HS-5 (cell line): ENCODE data around the gene CXorf58.

Source experiments
- DNase-seq: peaks from one replicate; pipeline ENCODE4 v3.0.0-alpha.2; 2012; ENCODE audit warnings: low read depth

The CXorf58 gene

DNA sequence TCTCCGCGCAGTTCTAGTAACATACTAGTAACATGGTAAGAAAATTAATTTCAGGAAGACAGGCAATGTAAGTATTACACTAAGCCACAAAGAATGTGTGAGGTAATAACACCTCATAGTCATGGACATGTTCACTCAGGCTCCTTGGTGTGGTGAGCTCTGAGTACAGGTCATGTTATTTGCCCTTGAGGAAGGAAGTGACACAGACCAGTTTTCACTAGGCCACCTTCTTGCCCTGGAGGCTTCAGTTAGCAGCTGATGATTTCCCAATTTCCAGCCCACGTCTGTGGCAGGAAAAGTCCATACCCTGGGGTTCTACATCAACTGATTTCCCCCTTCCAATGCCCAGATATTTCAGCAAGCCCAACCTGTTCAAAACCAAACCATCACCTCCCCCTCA is 6.7 kb upstream of the CXorf58 start:
- peak; percentile 63 for DNase-seq

DNA sequence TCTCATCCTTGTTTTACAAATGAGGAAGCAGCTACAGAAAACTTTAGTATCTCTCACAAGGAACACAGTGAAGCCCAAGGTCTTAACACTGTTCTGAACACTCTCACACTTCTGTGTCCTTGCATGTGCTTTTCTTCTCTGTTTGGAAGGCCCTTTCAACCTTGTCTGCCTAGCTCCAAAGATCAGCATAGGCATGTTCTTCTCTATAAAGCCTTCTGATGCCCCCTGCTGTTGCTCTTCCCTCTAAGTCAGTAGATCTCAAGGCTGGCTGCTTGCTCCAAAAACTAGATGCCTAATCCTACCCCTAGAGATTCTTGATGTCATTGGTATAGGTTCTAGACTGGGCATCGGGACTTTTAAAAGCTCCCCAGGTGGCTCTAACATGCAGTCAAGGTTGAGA is 6.0 kb upstream of the CXorf58 start:
- DNase-seq = no peak

DNA sequence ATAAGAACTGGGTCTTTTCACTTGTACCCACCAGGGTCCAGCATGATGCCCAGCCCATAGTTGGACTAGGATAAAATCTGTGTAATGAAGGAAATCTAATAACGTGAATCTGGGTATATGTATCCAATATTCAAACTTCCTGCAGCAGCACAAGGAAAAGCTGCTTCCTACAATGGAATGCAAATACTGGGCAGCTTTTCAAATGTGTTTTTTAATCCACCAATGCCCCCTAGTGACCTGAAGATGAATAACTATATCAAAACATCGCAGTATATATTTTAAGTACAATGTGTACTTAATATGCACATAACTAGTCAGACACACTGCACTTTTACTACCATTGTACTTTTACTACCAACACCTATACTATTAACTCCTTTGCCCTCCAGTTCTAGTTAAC is 5.4 kb upstream of the CXorf58 start:
- DNase-seq = no peak

DNA sequence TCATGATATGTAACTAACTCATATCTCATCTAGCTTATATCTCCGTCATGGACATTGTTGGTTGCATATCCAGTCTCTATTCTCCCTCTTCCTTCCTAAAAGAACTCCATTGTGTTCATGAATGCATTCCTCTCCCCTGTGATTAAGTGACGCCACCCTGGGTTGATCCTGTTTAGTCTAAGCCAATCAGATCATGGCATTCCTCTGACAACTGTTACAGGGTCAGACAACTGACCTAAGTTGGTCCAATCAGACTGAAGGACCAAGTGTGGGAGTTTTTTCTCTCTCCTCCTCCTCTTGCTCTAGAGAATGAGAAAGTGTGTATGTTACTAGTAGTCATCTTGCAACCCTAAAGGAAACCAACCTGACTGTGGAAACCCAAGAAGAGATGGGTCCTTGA is 3.7 kb upstream of the CXorf58 start:
- DNase-seq = no peak

DNA sequence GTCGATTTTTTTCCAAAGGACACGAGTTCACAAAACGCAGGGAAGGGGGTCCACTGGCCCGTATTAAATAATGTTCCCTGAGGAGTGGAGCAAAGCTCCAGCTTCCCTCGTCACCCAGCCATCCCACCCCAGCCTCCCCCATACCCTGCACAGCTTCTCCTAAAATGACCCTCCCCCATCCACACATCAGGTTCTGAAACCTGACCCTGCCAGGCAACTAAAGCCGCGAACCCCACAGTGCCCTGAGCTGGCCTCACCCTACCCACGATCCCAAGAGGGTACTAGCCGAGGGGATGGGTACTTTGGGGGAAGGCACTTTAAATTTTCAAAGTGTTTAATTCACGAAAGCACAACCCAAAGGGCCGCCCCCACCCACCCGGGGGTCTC is 702 bp upstream of the CXorf58 start:
- DNase-seq = no peak

- no peak for DNase-seq
Measured at GRCh38 chrX:23908219-23909004, 606 bp downstream of the CXorf58 start.

DNA sequence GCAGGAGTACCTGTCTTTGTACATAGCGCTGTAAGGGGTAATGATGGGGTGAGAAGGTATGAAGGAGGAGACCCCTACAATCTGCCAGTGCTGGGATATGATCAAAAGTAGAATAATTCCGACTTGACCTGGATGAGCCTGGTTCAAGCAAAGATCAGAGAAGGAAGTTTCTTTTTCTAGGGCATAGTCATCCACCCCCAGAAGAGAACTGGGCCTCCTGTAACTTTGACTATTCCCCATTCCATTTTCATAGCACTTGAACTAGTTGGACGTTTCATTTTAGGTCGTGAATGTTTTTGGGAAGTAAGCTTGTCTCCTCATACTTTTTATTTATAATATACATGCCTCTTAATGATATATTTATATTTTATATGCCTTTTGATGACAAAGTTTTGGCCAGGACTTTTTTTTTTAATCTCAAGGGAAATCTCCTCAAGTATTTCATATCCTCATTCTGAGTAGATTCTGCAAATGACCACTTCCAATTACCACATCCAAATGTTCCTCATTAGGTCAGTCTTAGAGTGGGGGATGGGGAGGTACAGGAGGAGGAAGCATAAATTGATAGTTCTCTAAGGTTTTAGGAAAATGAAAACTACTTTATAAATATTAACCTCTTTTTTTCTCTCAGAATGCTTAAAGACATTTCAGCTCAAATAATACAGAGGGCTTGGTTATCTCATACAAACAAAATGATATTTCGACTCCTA is 3.5 kb downstream of the CXorf58 start:
- DNase-seq = no peak

DNA sequence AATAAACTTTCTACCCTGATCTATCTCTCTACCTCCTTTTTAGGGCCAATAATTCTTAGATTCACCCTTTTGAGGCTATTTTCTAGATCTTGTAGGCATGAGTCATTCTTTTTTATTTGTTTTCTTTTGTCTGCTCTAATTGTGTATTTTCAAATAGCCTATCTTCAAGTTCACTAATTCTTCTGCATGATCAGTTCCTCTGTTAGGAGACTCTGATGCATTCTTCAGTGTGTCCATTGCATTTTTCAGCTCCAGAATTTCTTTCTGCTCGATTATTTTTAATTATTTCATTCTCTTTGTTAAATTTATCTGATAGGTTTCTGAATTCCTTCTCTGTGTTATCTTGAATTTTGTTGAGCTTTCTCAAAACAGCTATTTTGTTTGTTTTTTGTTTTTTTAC is 11.3 kb downstream of the CXorf58 start:
- DNase-seq = no peak

DNA sequence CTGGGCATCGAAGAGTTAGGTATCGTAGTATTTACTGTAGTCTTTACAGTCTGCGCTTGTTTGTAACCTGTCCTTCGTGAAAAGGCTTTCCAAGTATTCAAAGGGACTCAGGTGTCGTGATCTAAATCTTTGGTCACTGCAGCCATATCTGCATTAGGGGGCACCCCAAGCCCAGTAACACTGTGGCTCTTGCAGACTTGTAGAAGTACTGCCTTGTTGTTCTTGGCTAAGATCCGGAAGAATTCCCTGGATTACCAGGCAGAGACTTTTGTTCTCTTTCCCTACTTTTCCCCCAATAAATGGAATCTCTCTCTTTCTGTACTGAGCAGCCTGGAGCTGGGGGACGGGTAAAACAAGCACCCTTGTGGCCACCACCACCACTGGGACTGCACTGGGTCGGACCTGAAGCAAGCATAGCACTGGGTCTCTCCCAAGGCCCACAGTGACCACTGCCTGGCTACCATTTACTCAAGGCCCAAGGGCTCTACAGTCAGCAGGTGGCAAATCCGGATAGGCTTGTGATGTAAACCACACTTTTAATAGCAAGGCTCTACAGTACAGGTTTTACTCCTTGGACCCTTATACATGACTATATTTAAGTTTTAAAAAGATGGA is 12.0 kb downstream of the CXorf58 start:
- no peak for DNase-seq

DNA sequence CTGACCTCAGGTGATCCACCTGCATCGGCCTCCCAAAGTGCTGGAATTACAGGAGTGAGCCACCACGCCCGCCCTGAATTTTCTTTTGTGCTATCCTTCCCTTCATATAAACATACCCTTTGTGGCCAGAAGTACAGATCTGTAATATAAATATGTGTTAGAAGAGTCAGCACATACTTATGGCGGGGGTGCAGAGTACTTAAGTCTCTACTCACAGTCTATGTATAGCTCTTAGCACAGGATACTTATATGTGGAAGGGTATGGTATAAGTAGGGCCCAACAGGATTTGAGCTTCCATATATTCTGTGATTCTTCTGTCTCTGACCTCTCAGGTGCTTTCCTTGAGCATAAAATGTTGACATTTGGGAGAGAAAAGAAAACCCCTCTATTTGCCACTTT is 18.2 kb downstream of the CXorf58 start:
- DNase-seq = no peak

DNA sequence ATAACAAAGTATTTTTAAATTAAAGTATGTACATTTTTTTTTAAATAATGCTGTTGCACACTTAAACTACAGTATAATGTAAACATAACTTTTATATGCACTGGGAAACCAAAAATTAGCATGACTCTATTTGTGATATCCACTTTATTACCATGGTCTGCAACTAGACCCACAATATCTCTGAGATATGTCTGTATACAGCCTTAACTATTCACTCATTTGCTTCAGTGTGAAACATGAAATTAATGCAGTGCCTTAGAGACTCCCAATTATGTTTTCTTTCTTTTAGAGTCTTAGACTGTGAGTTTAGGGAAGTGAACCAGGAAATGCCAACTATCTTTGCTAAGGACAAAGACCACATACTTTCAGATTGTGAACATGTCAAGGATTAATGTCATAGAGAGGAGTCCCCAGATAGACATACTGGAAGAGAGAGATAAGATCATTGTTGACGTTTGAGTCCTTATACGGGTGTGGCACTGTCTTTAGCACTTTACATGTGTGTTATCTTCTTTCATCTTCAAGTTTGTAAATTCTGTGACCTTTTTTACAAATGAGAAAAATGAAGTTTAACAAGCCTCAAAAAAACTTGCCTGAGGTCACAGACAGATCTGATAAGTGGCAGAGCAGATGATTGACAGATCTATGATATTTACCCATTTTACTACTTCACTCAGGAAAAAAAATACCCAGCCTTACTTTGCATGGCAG is 23.2 kb downstream of the CXorf58 start:
- no peak for DNase-seq

DNA sequence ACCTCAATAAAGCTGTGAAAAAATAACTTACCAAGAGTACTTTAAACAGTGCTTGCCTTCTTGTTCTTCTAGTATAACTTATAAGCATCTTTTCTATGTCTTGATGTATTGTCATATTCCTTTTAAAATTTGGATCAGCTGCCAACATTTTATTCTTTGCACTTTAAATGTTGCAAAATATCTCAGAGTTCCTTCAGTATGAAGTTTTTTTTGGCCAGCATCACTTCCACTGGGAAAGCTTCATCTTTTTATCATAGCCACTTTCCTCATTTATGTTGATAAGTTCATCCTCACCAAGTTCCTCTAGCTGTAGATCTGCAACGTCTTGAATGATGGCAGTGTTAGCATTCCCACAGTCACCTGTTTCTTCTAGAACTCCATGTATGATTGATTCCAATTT is 24.2 kb downstream of the CXorf58 start:
- no peak for DNase-seq

DNA sequence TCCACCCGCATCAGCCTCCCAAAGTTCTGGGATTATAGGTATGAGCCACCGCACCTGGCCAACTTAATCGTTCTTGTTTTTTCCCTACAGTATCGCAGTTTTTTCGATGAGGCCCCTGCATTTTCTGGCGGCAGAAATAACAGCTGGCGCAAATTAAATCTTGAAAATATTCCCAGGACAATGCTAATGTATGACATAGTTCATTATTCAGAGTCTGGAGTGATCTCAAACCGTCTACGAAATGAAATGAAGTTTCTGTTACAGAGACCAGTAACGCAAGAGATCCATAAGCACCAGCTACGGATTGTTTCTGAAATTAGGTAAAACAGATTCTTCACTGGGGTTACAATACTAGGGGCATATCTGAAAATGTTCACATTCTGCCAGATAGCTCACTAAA is 27.3 kb downstream of the CXorf58 start:
- no peak for DNase-seq

- no peak for DNase-seq
Measured at GRCh38 chrX:23936180-23936579, 28.4 kb downstream of the CXorf58 start.

GRCh38 chrX:23937100-23937499 is 29.3 kb downstream of the CXorf58 start:
- DNase-seq = no peak

GRCh38 chrX:23938690-23939089 is 30.9 kb downstream of the CXorf58 start:
- no peak for DNase-seq

GRCh38 chrX:23939203-23939602 is 31.4 kb downstream of the CXorf58 start:
- DNase-seq = no peak

DNA sequence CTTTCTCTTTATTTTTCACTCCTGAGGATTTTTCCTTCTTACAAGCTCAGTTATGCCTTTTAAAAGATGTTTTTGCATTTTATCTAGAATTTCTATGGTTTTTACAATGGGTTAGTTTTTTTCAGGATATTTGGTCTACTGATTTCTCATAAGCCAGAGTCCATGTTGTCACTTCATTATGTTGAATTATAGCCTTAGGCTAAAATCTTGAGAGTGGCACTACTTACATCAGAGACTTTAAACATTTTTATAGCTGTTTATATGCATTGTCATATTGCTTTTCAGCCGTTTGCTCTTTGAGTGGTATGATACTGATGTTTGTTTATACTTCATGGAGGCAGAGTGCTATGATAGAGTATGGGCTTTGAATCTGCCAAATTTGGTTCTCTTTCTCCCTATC is 36.4 kb downstream of the CXorf58 start:
- no peak for DNase-seq

DNA sequence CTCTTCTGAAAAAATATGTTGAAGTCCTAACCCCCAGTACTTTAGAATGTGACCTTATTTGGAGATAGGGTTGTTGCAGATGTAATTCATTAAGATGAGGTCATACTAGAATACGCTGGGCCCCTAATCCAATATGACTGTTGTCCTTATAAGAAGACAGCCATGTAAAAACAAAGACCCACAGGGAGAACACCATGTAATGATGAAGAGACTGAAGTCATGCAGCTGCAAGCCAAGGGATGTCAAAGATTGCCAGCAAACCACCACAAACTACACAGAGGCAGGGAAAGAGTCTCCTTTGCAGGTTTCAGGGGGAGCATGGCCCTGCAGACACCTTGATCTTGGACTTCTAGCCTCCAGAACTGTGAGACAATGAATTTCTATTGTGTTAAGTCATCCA is 37.4 kb downstream of the CXorf58 start:
- no peak for DNase-seq

DNA sequence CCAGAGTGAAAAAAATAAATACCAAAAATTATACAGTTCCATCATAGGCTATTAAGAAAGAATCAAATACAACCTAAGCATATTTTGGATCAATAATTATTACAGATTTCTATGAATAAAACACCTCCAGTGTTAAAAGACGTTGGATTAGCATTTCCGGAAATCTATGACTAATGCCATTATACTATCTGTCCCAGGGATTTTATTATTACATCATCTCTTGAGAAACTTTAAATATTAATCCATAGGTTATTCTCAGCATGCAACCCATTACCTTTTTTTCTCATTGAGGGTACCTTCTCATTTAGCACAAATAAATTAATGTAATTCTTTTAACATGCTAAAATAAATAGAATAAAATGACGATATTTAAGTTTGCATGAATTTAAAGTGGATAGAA is 44.6 kb downstream of the CXorf58 start:
- no peak for DNase-seq

DNA sequence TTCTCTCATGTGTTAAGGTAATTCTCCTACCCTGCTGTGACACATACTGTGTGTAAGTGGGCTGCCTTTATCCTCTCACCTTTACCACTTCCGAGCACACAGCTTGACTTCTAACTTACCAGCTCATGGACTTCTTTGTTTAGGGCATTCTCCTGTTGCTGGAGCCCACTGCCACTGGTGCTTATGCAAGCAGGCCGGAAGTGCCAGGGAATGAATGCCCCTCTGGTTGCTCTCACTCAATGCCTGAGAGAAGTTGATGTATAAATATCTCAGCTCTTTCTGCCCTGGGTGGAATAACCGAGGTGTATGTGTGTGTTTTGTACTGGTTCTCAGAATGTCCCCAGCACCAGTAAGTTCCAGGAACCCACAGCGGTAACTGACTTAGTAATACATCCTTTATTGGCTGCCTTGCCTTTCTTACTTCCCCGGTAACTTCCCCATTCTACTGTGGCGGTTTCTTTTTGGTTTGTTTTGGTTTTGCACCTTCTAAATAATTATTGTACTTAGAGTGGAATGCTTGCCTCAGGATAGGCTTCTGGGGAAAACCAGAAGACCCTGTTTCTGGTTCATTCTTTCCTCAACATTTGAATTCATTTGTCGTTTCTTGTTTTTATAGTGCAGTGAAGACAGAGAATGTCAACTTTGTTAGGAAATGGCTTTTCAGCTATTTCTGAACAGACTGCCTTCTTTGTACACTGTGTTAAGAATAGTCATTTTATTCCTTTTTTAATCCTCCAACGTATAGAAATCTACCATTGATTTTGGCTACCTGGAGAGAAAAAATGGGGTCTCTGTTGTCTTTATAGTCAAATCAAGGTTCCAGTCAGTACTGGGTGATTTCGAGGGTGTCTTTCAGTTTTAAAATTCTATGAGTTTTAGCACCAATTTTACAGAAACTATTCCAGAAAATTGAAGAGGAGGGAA is 45.4 kb downstream of the CXorf58 start:
- DNase-seq = no peak

DNA sequence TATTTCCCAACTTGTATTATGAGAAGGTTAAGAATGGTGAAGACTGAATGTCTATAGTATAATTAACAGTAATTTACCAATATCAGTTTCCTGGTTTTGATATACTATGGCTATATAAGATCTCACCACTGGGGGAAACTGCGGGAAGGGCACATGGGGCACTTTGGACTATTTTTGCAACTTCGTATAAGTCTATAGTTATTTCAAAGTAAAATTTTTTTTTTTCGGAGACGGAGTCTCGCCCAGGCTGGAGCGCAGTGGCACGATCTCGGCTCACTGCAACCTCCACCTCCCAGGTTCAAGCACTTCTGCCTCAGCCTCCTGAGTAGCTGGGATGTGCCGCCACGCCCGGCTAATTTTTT is 46.1 kb downstream of the CXorf58 start:
- DNase-seq = no peak
